OCI-LY7 (cell line): ENCODE measurements around the gene RNF223. TPM values are rescaled to one million over a fixed set of nuclear protein-coding genes. Genes with fewer than 3 reads are reported as not detected.

Experiments
- BruUV-seq: library from RNA; stranded (reverse); fragments of 400-500 nt; replicated peaks from 2 replicates; lab custom pipeline; 2021; lab: Mats Ljungman, UMichigan
- CTCF ChIA-PET: fragments of 300-600 bp; sonication (Branson Sonifier 250); formaldehyde crosslinking; loops from one replicate; lab custom pipeline; 2022; ENCODE audit warnings: antibody characterized with exemption; ENCODE audit not compliant: unreplicated experiment; lab: Charles Lee
- POLR2A ChIA-PET: fragments of 300-600 bp; sonication (Branson Sonifier 250); formaldehyde crosslinking; loops from one replicate; lab custom pipeline; 2022; ENCODE audit warnings: antibody characterized with exemption; lab: Charles Lee
- DNase-seq: peaks from one replicate; pipeline ENCODE4 v3.0.0-alpha.2; 2015; ENCODE audit warnings: low spot score
- H2AFZ ChIP-seq: fragments of 200-600 bp; sonication (generic), shearing (Covaris generic); 2 replicates; pipeline ENCODE4 v1.6.1; 2014; ENCODE audit warnings: mild to moderate bottlenecking, antibody characterized with exemption, low read length, moderate library complexity
- H3K27ac ChIP-seq: fragments of 200-600 bp; sonication (generic); 2 replicates; pipeline ENCODE4 v1.5.1; 2014; ENCODE audit warnings: mixed run types, low read depth, mild to moderate bottlenecking, moderate library complexity, low read length, inconsistent platforms; ENCODE audit not compliant: poor library complexity, severe bottlenecking
- H3K36me3 ChIP-seq: fragments of 200-600 bp; sonication (generic); 2 replicates; pipeline ENCODE4 v1.6.1; 2014; ENCODE audit warnings: mild to moderate bottlenecking, antibody characterized with exemption, low read length, moderate library complexity, mixed read lengths; ENCODE audit not compliant: insufficient read depth
- H3K4me1 ChIP-seq: fragments of 200-600 bp; sonication (generic); 2 replicates; pipeline ENCODE4 v1.5.1; 2014; ENCODE audit warnings: mild to moderate bottlenecking, low read length; ENCODE audit not compliant: insufficient read depth, poor library complexity, severe bottlenecking
- H3K4me2 ChIP-seq: fragments of 200-600 bp; sonication (generic); 2 replicates; pipeline ENCODE4 v1.6.1; 2014; ENCODE audit warnings: mild to moderate bottlenecking, low read length
- H3K4me3 ChIP-seq: fragments of 200-600 bp; sonication (generic); 2 replicates; pipeline ENCODE4 v1.5.1; 2014; ENCODE audit warnings: mild to moderate bottlenecking, low read depth, low read length; ENCODE audit not compliant: poor library complexity, severe bottlenecking
- H3K79me2 ChIP-seq: fragments of 200-600 bp; sonication (generic); 2 replicates; pipeline ENCODE4 v1.6.1; 2016; ENCODE audit warnings: low read depth, mild to moderate bottlenecking, low read length, moderate library complexity, mixed read lengths; ENCODE audit not compliant: insufficient read depth
- H3K9me2 ChIP-seq: fragments of 200-600 bp; sonication (generic); 2 replicates; pipeline ENCODE4 v1.6.1; 2016; ENCODE audit warnings: mild to moderate bottlenecking, low read length, mixed read lengths; ENCODE audit not compliant: insufficient read depth
- H3K9me3 ChIP-seq: fragments of 200-600 bp; sonication (generic); 2 replicates; pipeline ENCODE4 v1.6.1; 2014; ENCODE audit warnings: mild to moderate bottlenecking, mixed run types, low read length, mixed read lengths
- H4K20me1 ChIP-seq: fragments of 200-600 bp; sonication (generic); 2 replicates; pipeline ENCODE4 v1.6.1; 2014; ENCODE audit warnings: mild to moderate bottlenecking, antibody characterized with exemption, low read length, moderate library complexity, mixed read lengths; ENCODE audit not compliant: insufficient read depth
- CTCF ChIP-seq: fragments of 200-600 bp; sonication (generic); conservative IDR thresholded peaks from 2 replicates; pipeline ENCODE4 v1.5.1; 2014; ENCODE audit warnings: mild to moderate bottlenecking, antibody characterized with exemption, low read length, moderate library complexity, mixed read lengths
- EZH2phosphoT487 ChIP-seq: fragments of 200-600 bp; sonication (generic); IDR thresholded peaks from 2 replicates; pipeline ENCODE4 v1.6.1; 2018; ENCODE audit warnings: low read depth, borderline replicate concordance, mild to moderate bottlenecking, mixed run types, antibody characterized with exemption, low read length, moderate library complexity, mixed read lengths
- intact Hi-C: fragments of 100-400 bp; cut with micrococcal nuclease; formaldehyde crosslinking; loops from one replicate; pipeline ENCODE4 v1.10.0; 2022; ENCODE audit not compliant: unreplicated experiment
- total RNA-seq, 2 experiments: library from RNA; depleted of rRNA in 1 of 2; stranded (reverse); fragments of >200 nt in 1 of 2; shearing (Covaris generic) in 1 of 2; gene quantifications; 2 replicates each; pipeline ENCODE4 v1.2.3, GENCODE V29; 2014 to 2022

The RNF223 gene
- total RNA-seq, 2 experiments from 2014 or later: not detected

- no peaks in the 10 kb centered on the region for H3K36me3 ChIP-seq
- intact Hi-C loops: no loop called here
- H3K4me1 ChIP-seq: peaks cover 23% of the 10 kb centered on the region
- CTCF ChIA-PET: interaction anchor here (0.6 kb wide), 1 partner anchor 32 kb away, joined by 3 read pairs; no protein-coding TSS in a partner anchor
- H3K4me3 ChIP-seq: no peak overlapping the region
- no peak overlapping the region for H2AFZ ChIP-seq
- no peak overlapping the region for H3K27ac ChIP-seq
- TF ChIP-seq CTCF (no peak), EZH2phosphoT487 (no peak)
- no TSS peak for BruUV-seq
- POLR2A ChIA-PET: no interaction called here
- H3K9me2 ChIP-seq: no peaks in the 10 kb centered on the region
- no peaks in the 10 kb centered on the region for H3K79me2 ChIP-seq
- no peak for DNase-seq
- no peaks in the 10 kb centered on the region for H3K9me3 ChIP-seq
- no peaks in the 10 kb centered on the region for H4K20me1 ChIP-seq
- no peak overlapping the region for H3K4me2 ChIP-seq
These were observed 1.0 kb downstream of the RNF223 start for GRCh38 chr1:1072849-1073742.

GRCh38 chr1:1072299-1072848 lies 1.7 kb downstream of the RNF223 start:
- H3K79me2 ChIP-seq: no peaks in the 10 kb centered on the region
- no peaks in the 10 kb centered on the region for H4K20me1 ChIP-seq
- H3K9me3 ChIP-seq: no peaks in the 10 kb centered on the region
- no peak overlapping the region for H3K27ac ChIP-seq
- BruUV-seq: no TSS peak
- DNase-seq: no peak
- H3K36me3 ChIP-seq: no peaks in the 10 kb centered on the region
- no peaks in the 10 kb centered on the region for H3K9me2 ChIP-seq
- H3K4me1 ChIP-seq: peaks cover 25% of the 10 kb centered on the region
- H2AFZ ChIP-seq: no peak overlapping the region
- TF ChIP-seq CTCF: no peak
- TF ChIP-seq EZH2phosphoT487: no peak
- no peak overlapping the region for H3K4me3 ChIP-seq
- POLR2A ChIA-PET: no interaction called here
- CTCF ChIA-PET: no interaction called here
- H3K4me2 ChIP-seq: no peak overlapping the region
- intact Hi-C loops: no loop called here
